Vagina (tissue), 2 donors: ENCODE data around the gene LMX1B. TPM values are rescaled to one million over a fixed set of nuclear protein-coding genes. Genes with fewer than 3 reads are reported as not detected.

Experiments
- DNase-seq, 2 donors: peaks; one replicate each; pipeline ENCODE4 v3.0.0-alpha.2; 2017; ENCODE audit errors: extremely low spot score in 2 of 2
- H3K27ac ChIP-seq: fragments of 200-600 bp; sonication (generic); one replicate; pipeline ENCODE4 v1.5.1; 2019
- H3K27me3 ChIP-seq: fragments of 200-600 bp; sonication (generic); one replicate; pipeline ENCODE4 v1.5.1; 2019
- H3K36me3 ChIP-seq, 2 donors: fragments of 200-600 bp; sonication (generic); one replicate each; pipeline ENCODE4 v1.5.1; 2017 to 2019
- H3K4me1 ChIP-seq: fragments of 200-600 bp; sonication (generic); one replicate; pipeline ENCODE4 v1.5.1; 2019
- H3K4me3 ChIP-seq, 2 donors: fragments of 200-600 bp; sonication (generic); 1 replicate in 1 of 2; 2 replicates in 1 of 2; pipeline ENCODE4 v1.5.1; 2016 to 2019
- H3K9me3 ChIP-seq: fragments of 200-600 bp; sonication (generic); one replicate; pipeline ENCODE4 v1.5.1; 2019
- CTCF ChIP-seq, 3 experiments: fragments of 450-650 bp in 2 of 3; fragments of 200-600 bp in 1 of 3; sonication (generic) in 1 of 3; IDR thresholded peaks; one replicate each; pipeline ENCODE4 v1.5.1; 2017 to 2019; ENCODE audit warnings: antibody characterized with exemption in 3 of 3, mild to moderate bottlenecking in 2 of 3, moderate library complexity in 2 of 3
- POLR2A ChIP-seq, 2 donors: fragments of 450-650 bp; IDR thresholded peaks; one replicate each; pipeline ENCODE4 v1.6.1; 2017; ENCODE audit warnings: antibody characterized with exemption in 2 of 2, mild to moderate bottlenecking in 2 of 2, moderate library complexity in 2 of 2
- POLR2AphosphoS5 ChIP-seq, 2 donors: sonication (generic); formaldehyde crosslinking; IDR thresholded peaks; one replicate each; pipeline ENCODE4 v1.9.0; 2017; ENCODE audit warnings: antibody characterized with exemption in 2 of 2, mild to moderate bottlenecking in 2 of 2, low read depth in 1 of 2; ENCODE audit not compliant: insufficient read depth in 1 of 2
- intact Hi-C: fragments of 100-400 bp; cut with DNase I; formaldehyde crosslinking; loops from one replicate; pipeline ENCODE4 v1.15.1; 2023
- total RNA-seq: library from RNA; depleted of rRNA; stranded (reverse); fragments of >200 nt; gene quantifications from one replicate; pipeline ENCODE4 v1.2.3, GENCODE V29; 2016

Gene LMX1B
- total RNA-seq, 1 donor from 2014 or later = not detected

- Histone ChIP-seq H3K27ac (no peak overlapping the region), H3K4me1 (peaks cover 6% of the 10 kb centered on the region), H3K4me3 (no peak overlapping the region), H3K27me3 (no peaks in the 10 kb centered on the region), H3K36me3 (no peaks in the 10 kb centered on the region), H3K9me3 (no peaks in the 10 kb centered on the region)
- DNase-seq = no peak
- TF ChIP-seq POLR2AphosphoS5 (IDR thresholded peaks at IDR 0.05; ENCODE audit: insufficient read depth in 1 of 2, low read depth in 1 of 2) (no peak), CTCF (IDR thresholded peaks at IDR 0.05) (no peak), POLR2A (IDR thresholded peaks at IDR 0.05) (no peak)
- intact Hi-C loops = no loop called here
Observed at GRCh38 chr9:126661521-126662251, 48.0 kb downstream of the LMX1B start.

GRCh38 chr9:126663661-126664072 is 49.9 kb downstream of the LMX1B start:
- no peaks in the 10 kb centered on the region for H3K36me3 ChIP-seq
- H3K27me3 ChIP-seq = no peaks in the 10 kb centered on the region
- TF ChIP-seq POLR2A (IDR thresholded peaks at IDR 0.05) = no peak
- no peak for TF ChIP-seq POLR2AphosphoS5 (IDR thresholded peaks at IDR 0.05; ENCODE audit: insufficient read depth in 1 of 2, low read depth in 1 of 2)
- TF ChIP-seq CTCF (IDR thresholded peaks at IDR 0.05) = no peak
- DNase-seq = no peak
- no peaks in the 10 kb centered on the region for H3K9me3 ChIP-seq
- peaks cover 6% of the 10 kb centered on the region for H3K4me1 ChIP-seq
- intact Hi-C loops = no loop called here
- H3K4me3 ChIP-seq = no peak overlapping the region
- no peak overlapping the region for H3K27ac ChIP-seq

GRCh38 chr9:126664900-126665643 is 51.3 kb downstream of the LMX1B start:
- TF ChIP-seq CTCF (IDR thresholded peaks at IDR 0.05) = no peak
- no peak for TF ChIP-seq POLR2AphosphoS5 (IDR thresholded peaks at IDR 0.05; ENCODE audit: insufficient read depth in 1 of 2, low read depth in 1 of 2)
- no peak for TF ChIP-seq POLR2A (IDR thresholded peaks at IDR 0.05)
- H3K4me3 ChIP-seq = no peak overlapping the region
- H3K27me3 ChIP-seq = no peaks in the 10 kb centered on the region
- peaks cover 6% of the 10 kb centered on the region for H3K4me1 ChIP-seq
- no peak for DNase-seq
- H3K36me3 ChIP-seq = no peaks in the 10 kb centered on the region
- H3K27ac ChIP-seq = no peak overlapping the region
- intact Hi-C loops = no loop called here
- no peaks in the 10 kb centered on the region for H3K9me3 ChIP-seq

GRCh38 chr9:126665644-126666035 is 51.9 kb downstream of the LMX1B start:
- Histone ChIP-seq H3K36me3 (no peaks in the 10 kb centered on the region), H3K9me3 (no peaks in the 10 kb centered on the region), H3K27me3 (no peaks in the 10 kb centered on the region), H3K4me3 (no peak overlapping the region), H3K27ac (no peak overlapping the region), H3K4me1 (peaks cover 6% of the 10 kb centered on the region)
- intact Hi-C loops = no loop called here
- DNase-seq = no peak
- no peak for TF ChIP-seq CTCF (IDR thresholded peaks at IDR 0.05)
- TF ChIP-seq POLR2A (IDR thresholded peaks at IDR 0.05) = no peak
